Sciatic nerve (tissue), 2 donors: ENCODE data around the gene TADA2A. TPM values are rescaled to one million over a fixed set of nuclear protein-coding genes. Genes with fewer than 3 reads are reported as not detected.
A peak's percentile ranks its signal among the peaks of the same experiment; 100 is the strongest.

Source experiments
- ATAC-seq: fragments of 200-7000 bp; cut with Tn5 transposase; one replicate; pipeline ENCODE4 v1.9.1; 2020; ENCODE audit warnings: mild to moderate bottlenecking, moderate library complexity
- DNase-seq: peaks from one replicate; pipeline ENCODE4 v3.0.0-alpha.2; 2020; ENCODE audit warnings: low spot score
- intact Hi-C: fragments of 100-400 bp; cut with DNase I; formaldehyde crosslinking; loops from one replicate; pipeline ENCODE4 v1.14.2; 2022
- total RNA-seq: library from RNA; stranded (reverse); fragmentation: NEBNext Ultra II Directional; extraction: Animal tissue kit (Norgen Biotek cat#: 25700); gene quantifications from one replicate; pipeline ENCODE4 v1.2.1, GENCODE V29; 2021
- donor health status: DM: no; HTN: no; CAD: no.
- donor health status: DM: no; HTN: no; CAD: no.

Gene TADA2A
- total RNA-seq, 1 donor from 2014 or later, result 52.0 TPM

GRCh38 chr17:37512442-37513068 is 105.9 kb downstream of the TADA2A start:
- no peak for DNase-seq
- intact Hi-C loops, result no loop called here
- no peak for ATAC-seq

DNA sequence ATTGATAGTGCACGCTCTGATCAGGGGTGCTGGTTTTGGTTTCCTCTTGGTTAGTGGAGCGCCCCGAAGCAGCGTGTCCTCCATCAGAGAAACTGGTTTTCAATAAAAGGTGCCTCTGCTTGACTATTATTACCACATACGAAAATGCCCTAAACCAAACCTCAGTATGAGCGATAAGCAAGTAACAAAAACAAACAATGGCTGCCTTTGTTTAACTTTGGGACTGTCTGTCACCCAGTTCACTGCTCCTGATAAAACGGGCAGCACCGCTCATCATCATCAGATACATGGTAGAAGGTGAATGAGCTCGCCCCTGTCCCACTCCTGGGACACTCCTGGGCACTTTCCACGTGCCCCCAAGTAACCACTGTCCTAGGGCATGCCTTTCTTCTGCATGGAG is 107.0 kb downstream of the TADA2A start:
- DNase-seq (no peak), ATAC-seq (no peak)
- intact Hi-C loops, result no loop called here

DNA sequence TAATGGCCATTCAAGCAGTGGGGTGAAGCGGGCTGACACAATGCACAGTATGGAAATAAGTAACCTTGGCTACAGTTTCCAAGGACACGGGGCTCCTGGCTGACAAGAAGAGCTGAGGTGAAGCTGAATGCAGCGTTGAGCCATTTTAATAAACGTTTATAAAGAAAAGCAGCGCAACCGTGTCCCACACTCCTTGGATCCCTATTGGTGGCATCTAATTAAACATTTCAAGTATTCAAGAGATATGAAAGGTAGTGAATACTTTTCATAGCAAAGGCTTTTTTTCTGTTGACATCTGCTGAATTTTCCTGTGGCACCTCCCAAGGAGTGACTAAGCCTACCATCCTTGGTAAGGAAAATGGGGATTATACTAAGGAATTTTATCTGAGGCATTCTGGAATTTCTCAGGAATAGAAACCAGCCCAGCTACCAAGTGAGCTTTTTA is 109.5 kb downstream of the TADA2A start:
- intact Hi-C loops, result no loop called here
- ATAC-seq (no peak), DNase-seq (no peak)

DNA sequence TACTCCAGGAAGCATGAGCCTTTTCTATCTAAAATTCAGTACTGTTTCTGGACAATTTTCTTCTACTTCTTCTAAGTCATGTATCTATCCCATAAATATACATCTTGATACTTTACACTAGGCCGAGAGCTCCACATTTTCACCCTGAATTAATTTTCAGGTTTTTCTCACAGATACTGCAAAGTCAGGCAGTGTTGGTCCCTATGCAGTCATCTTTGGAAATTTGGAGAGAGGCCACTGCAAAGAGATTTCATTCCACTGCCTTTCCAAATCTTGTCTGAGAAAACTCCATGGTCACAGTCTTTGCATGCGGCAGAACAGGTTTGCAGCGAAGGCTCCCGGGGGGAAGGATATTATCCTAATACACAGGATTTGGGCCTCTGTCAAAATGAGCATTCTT is 111.2 kb downstream of the TADA2A start:
- DNase-seq (no peak), ATAC-seq (no peak)
- intact Hi-C loops, result no loop called here

- ATAC-seq, result no peak
- DNase-seq, result no peak
- intact Hi-C loops, result no loop called here
These were observed 112.1 kb downstream of the TADA2A start for GRCh38 chr17:37518826-37519225.

DNA sequence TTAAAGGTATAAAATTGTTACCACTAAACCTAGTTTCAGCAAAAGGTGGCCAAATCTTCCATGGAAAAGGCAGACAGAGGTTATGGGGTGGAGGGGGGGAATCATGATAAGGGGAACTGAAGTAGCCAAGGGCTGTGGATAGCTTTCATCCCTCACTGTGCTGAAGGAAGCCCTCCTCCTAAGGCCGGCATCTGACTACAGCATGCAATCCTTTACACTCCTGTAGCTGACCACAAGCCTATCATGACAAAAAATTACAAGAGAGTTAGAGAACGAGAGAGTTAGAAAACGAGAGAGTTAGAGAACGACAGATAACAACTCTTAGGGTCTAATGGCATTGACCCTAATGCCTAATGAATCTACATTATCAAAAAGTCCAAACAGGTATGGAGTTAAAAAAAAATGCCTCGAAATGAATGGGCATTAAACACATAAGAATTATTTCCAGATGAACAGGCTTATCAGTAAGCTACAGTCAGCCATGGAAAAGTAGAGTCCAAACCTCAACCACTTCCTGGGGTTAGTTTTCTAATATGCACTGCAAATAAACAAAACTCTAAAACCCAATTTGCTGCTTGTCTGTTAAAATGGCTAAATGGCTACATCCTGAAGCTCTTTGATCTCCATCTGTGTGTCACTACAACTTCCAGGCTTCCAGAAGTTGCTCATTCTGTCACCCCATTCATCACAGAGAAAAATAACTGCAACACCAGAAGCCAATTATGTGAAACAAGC is 112.7 kb downstream of the TADA2A start:
- ATAC-seq, result no peak
- no peak for DNase-seq
- intact Hi-C loops, result no loop called here

DNA sequence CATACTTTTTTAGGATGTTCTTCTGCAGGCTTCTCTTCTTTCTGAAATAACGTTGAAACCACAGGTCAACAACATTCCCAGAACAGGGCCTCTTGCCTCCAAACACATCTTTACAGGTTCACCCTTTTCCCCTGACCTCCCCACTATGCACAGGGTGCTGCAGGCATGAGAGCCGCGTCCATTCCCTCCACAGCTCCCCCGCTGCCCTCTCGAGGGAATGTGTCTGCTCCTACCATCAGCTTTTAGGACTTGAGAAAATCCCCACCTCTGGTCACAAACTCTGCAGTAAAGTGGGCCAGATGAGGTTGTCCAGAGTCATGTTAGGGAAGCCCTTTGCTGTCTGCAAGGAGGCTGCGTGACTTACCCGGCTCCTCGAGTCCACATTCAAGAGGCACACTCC is 113.5 kb downstream of the TADA2A start:
- intact Hi-C loops, result no loop called here
- DNase-seq, result no peak
- ATAC-seq, result no peak

DNA sequence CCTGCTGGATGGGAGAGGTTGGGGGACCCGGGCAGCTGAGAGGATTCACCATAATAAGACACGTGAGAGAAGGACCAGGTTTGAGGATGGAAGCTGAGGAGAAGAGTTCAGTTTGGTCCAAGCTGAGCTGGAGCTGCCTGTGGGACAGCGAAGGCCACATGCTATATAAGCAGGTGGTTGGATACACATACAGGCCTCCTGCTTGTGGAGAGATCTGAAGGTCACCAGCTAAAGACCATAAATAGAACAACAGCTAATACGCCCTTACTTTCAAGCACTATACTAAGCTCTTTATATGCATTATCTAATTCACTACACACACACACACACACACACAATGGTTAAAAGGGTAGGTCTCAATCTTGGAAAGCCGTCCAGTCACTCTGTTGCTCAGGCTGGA is 115.1 kb downstream of the TADA2A start:
- intact Hi-C loops, result no loop called here
- DNase-seq (no peak), ATAC-seq (no peak)

DNA sequence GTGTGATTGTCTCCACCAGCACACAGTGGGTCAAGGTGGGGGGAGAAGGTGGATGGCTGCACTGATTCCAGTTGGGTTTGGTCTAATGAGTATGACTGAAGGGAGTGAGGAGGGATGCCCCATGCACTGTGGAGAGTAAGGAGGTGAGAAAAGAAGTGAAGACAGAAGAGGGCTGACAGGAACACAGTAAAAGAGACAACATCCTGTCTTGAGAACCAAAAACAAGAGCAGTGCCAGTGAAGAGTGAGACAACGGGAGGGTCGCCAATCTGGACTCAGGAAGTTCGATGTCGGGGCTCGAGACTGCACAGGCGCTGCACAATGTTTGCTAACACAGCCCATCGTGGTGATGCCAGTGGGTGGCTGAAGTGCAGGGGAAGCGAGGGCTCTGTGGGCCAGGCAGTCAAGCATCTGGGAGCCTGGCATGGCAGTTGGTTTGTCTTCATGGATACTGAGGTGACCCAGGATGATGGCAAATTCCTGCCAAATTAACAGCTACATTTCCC is 117.1 kb downstream of the TADA2A start:
- DNase-seq (no peak), ATAC-seq (no peak)
- intact Hi-C loops, result no loop called here

DNA sequence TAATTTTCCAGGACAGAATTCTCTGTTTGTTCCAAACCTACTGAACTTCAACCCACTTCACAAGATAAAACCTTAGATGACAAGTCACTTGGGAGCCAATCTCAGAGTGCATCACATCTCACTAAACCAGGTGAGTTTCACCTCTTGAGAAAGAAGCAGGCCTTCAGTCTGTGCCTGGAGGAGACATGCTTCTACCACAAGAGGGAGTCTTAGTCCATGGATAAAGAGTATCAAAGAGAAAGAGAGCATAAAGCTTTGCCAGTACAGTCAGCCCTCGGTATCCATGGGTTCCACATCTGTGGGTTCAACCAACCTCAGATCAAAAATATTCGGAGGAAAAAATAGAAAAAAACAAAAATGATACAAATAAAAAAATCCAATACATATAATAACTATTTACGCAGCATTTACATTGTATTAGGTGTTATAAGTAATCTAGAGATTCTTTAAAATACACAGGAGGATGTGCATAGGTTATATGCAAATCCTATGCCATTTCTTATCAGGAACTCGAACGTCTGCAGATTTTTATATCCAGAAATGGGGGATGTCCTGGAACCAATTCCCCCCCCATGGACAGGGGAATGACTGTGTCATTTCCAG is 120.7 kb downstream of the TADA2A start:
- DNase-seq (no peak), ATAC-seq (peak; percentile 57)
- intact Hi-C loops, result no loop called here

Other genes starting within 250 kb of the TADA2A start
- gene C17orf78, start 30.9 kb upstream of the TADA2A start, total RNA-seq, result not detected
- gene ACACA, start 50 bp upstream of the TADA2A start, total RNA-seq, result 85.3 TPM
- 21.0 TPM for gene DUSP14, start 83.0 kb downstream of the TADA2A start, total RNA-seq
- 49.6 TPM for gene SYNRG, start 202.5 kb downstream of the TADA2A start, total RNA-seq
- 17.5 TPM for gene DDX52, start 236.6 kb downstream of the TADA2A start, total RNA-seq